HPDE6-E6E7 (cell line): ENCODE data around the gene SPATA7.

Experiments used
- DNase-seq: peaks from one replicate; pipeline ENCODE4 v3.0.0; 2011; ENCODE audit warnings: missing footprints; ENCODE audit errors: extremely low spot score

Gene SPATA7

GRCh38 chr14:88417594-88417993, 32.1 kb downstream of the SPATA7 start:
- DNase-seq, result no peak

GRCh38 chr14:88420187-88420586, 34.7 kb downstream of the SPATA7 start:
- DNase-seq, result no peak

- no peak for DNase-seq
Observed at GRCh38 chr14:88421286-88421685, 35.8 kb downstream of the SPATA7 start.

GRCh38 chr14:88422047-88422446, 36.6 kb downstream of the SPATA7 start:
- DNase-seq, result no peak

GRCh38 chr14:88422919-88423650, 37.6 kb downstream of the SPATA7 start:
- DNase-seq, result peak; percentile 64

- DNase-seq, result no peak
Observed at GRCh38 chr14:88424573-88424972, 39.1 kb downstream of the SPATA7 start.

GRCh38 chr14:88426271-88426670, 40.8 kb downstream of the SPATA7 start:
- DNase-seq, result no peak

GRCh38 chr14:88430976-88431375, 45.5 kb downstream of the SPATA7 start:
- no peak for DNase-seq

- DNase-seq, result no peak
Observed at GRCh38 chr14:88437658-88438057, 52.2 kb downstream of the SPATA7 start.

GRCh38 chr14:88439088-88439487, 53.6 kb downstream of the SPATA7 start:
- no peak for DNase-seq

GRCh38 chr14:88452231-88452630, 66.8 kb downstream of the SPATA7 start:
- DNase-seq, result no peak

- no peak for DNase-seq
Observed at GRCh38 chr14:88454886-88455285, 69.4 kb downstream of the SPATA7 start.

- no peak for DNase-seq
Observed at GRCh38 chr14:88463318-88463717, 77.9 kb downstream of the SPATA7 start.

GRCh38 chr14:88468406-88468805, 82.9 kb downstream of the SPATA7 start:
- no peak for DNase-seq

GRCh38 chr14:88470542-88471440, 85.3 kb downstream of the SPATA7 start:
- no peak for DNase-seq

- no peak for DNase-seq
Observed at GRCh38 chr14:88473791-88474190, 88.3 kb downstream of the SPATA7 start.

GRCh38 chr14:88476214-88476774, 90.8 kb downstream of the SPATA7 start:
- DNase-seq, result no peak

GRCh38 chr14:88476825-88477224, 91.4 kb downstream of the SPATA7 start:
- no peak for DNase-seq

GRCh38 chr14:88477513-88478250, 92.2 kb downstream of the SPATA7 start:
- no peak for DNase-seq

- DNase-seq, result no peak
Observed at GRCh38 chr14:88478931-88479330, 93.5 kb downstream of the SPATA7 start.

GRCh38 chr14:88479574-88479987, 94.1 kb downstream of the SPATA7 start:
- no peak for DNase-seq

GRCh38 chr14:88481059-88481458, 95.6 kb downstream of the SPATA7 start:
- no peak for DNase-seq
